ENCODE results near the gene FAM200B.

FAM200B gene

DNA sequence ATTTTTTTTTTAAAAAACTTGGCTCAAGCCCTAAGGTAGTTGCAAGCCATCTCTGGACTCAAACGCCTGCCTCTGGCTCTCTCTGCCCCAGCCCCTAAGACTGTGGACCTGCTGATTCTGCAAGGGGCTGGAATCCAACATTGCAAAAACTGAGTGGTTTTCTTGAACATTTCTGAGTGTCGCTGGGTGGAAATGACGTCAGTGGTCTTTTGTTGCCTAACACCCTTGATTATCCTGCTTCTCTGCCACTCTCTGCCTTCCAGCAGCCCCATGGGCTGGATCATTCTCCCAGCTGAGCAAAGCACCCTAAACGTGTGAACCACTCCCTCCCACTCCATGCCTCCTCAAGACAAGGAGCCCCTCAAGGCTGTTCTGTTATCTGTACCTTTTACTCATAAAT is 37.9 kb downstream of the FAM200B start:
- Histone ChIP-seq H3K9me2 (ENCODE audit: low read depth, low read length) (no peaks in the 10 kb centered on the region), H3K9ac (ENCODE audit: low read length) (no peak overlapping the region), H2AFZ (ENCODE audit: low read length) (no peak overlapping the region), H3F3A (ENCODE audit: insufficient read depth, low read length) (no peaks in the 10 kb centered on the region), H3K27ac (ENCODE audit: low read depth, low read length, poor library complexity, severe bottlenecking) (no peak overlapping the region), H3K36me3 (ENCODE audit: insufficient read depth, low read length) (no peaks in the 10 kb centered on the region), H3K79me2 (ENCODE audit: insufficient read depth, low read length) (no peaks in the 10 kb centered on the region), H3K27me3 (ENCODE audit: insufficient read depth, low read length) (no peaks in the 10 kb centered on the region), H3K4me1 (ENCODE audit: insufficient read depth, low read length, severe bottlenecking) (no peaks in the 10 kb centered on the region), H3K4me2 (ENCODE audit: low read length) (no peak overlapping the region), H3K9me3 (ENCODE audit: low read length) (no peaks in the 10 kb centered on the region), H3K4me3 (ENCODE audit: low read depth, low read length, poor library complexity, severe bottlenecking) (no peak overlapping the region), H4K20me1 (ENCODE audit: insufficient read depth, low read length) (no peaks in the 10 kb centered on the region)
- no peak for TF ChIP-seq EZH2 (IDR thresholded peaks at IDR 0.05; ENCODE audit: borderline replicate concordance, low read length)
- TF ChIP-seq, protein P1, sequence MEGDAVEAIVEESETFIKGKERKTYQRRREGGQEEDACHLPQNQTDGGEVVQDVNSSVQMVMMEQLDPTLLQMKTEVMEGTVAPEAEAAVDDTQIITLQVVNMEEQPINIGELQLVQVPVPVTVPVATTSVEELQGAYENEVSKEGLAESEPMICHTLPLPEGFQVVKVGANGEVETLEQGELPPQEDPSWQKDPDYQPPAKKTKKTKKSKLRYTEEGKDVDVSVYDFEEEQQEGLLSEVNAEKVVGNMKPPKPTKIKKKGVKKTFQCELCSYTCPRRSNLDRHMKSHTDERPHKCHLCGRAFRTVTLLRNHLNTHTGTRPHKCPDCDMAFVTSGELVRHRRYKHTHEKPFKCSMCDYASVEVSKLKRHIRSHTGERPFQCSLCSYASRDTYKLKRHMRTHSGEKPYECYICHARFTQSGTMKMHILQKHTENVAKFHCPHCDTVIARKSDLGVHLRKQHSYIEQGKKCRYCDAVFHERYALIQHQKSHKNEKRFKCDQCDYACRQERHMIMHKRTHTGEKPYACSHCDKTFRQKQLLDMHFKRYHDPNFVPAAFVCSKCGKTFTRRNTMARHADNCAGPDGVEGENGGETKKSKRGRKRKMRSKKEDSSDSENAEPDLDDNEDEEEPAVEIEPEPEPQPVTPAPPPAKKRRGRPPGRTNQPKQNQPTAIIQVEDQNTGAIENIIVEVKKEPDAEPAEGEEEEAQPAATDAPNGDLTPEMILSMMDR (IDR thresholded peaks at IDR 0.05; ENCODE audit: low read length): no peak

GRCh38 chr4:15720851-15721250 is 39.2 kb downstream of the FAM200B start:
- Histone ChIP-seq H4K20me1 (ENCODE audit: insufficient read depth, low read length) (no peaks in the 10 kb centered on the region), H3K27ac (ENCODE audit: low read depth, low read length, poor library complexity, severe bottlenecking) (no peak overlapping the region), H3K9ac (ENCODE audit: low read length) (no peak overlapping the region), H3K27me3 (ENCODE audit: insufficient read depth, low read length) (no peaks in the 10 kb centered on the region), H3K9me2 (ENCODE audit: low read depth, low read length) (no peaks in the 10 kb centered on the region), H3K4me2 (ENCODE audit: low read length) (no peak overlapping the region), H3K4me1 (ENCODE audit: insufficient read depth, low read length, severe bottlenecking) (no peaks in the 10 kb centered on the region), H3K9me3 (ENCODE audit: low read length) (no peaks in the 10 kb centered on the region), H3K4me3 (ENCODE audit: low read depth, low read length, poor library complexity, severe bottlenecking) (no peak overlapping the region), H3K79me2 (ENCODE audit: insufficient read depth, low read length) (no peaks in the 10 kb centered on the region), H2AFZ (ENCODE audit: low read length) (no peak overlapping the region), H3K36me3 (ENCODE audit: insufficient read depth, low read length) (no peaks in the 10 kb centered on the region), H3F3A (ENCODE audit: insufficient read depth, low read length) (no peaks in the 10 kb centered on the region)
- no peak for TF ChIP-seq EZH2 (IDR thresholded peaks at IDR 0.05; ENCODE audit: borderline replicate concordance, low read length)
- TF ChIP-seq, protein P1 (IDR thresholded peaks at IDR 0.05; ENCODE audit: low read length): no peak

DNA sequence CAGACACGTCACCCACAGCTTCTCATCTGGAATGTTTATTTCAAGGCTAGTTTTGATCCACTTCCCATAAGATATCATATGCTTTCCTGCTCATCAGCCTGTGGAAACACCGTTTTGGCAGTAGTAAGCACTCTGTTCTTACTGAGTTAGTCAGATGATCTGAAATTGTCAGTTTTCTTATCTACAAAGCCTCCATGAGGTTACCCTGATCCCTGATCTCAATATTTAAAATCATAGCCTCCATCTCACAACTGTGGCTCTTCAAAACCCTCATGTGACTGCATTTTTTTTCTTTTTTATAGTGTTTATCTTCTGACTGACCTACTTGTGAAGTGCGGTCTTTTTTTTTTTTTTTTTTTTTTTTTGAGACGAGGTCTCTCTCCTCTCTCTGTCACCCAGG is 44.0 kb downstream of the FAM200B start:
- Histone ChIP-seq H3K4me1 (ENCODE audit: insufficient read depth, low read length, severe bottlenecking) (peaks cover 5% of the 10 kb centered on the region), H3K27ac (ENCODE audit: low read depth, low read length, poor library complexity, severe bottlenecking) (no peak overlapping the region)

More for the DNA sequence above, 44.0 kb downstream of the FAM200B start:
- Histone ChIP-seq H3K9me3 (ENCODE audit: low read length) (no peaks in the 10 kb centered on the region), H3K4me2 (ENCODE audit: low read length) (no peak overlapping the region), H4K20me1 (ENCODE audit: insufficient read depth, low read length) (no peaks in the 10 kb centered on the region), H3F3A (ENCODE audit: insufficient read depth, low read length) (no peaks in the 10 kb centered on the region), H3K4me3 (ENCODE audit: low read depth, low read length, poor library complexity, severe bottlenecking) (no peak overlapping the region), H3K9ac (ENCODE audit: low read length) (no peak overlapping the region), H2AFZ (ENCODE audit: low read length) (no peak overlapping the region), H3K9me2 (ENCODE audit: low read depth, low read length) (no peaks in the 10 kb centered on the region), H3K27me3 (ENCODE audit: insufficient read depth, low read length) (no peaks in the 10 kb centered on the region), H3K79me2 (ENCODE audit: insufficient read depth, low read length) (no peaks in the 10 kb centered on the region), H3K36me3 (ENCODE audit: insufficient read depth, low read length) (no peaks in the 10 kb centered on the region)
- no peak for TF ChIP-seq EZH2 (IDR thresholded peaks at IDR 0.05; ENCODE audit: borderline replicate concordance, low read length)
- TF ChIP-seq, protein P1 (IDR thresholded peaks at IDR 0.05; ENCODE audit: low read length): no peak

Measured in OCI-LY1 (cell line).